Prostate gland (tissue), 2 donors: ENCODE measurements around the gene HCK.
"Not testable (repeated sequence)": the region's sequence is repeated elsewhere in the genome, so short reads cannot be mapped to it uniquely, and the experiment has no call there.

Experiments used
- CTCF ChIP-seq, 4 experiments: fragments of 200-600 bp in 2 of 4; fragments of 450-650 bp in 2 of 4; sonication (generic) in 2 of 4; IDR thresholded peaks; 1 replicate in 3 of 4; 2 replicates in 1 of 4; pipeline ENCODE4 v1.5.1; 2016 to 2019; ENCODE audit warnings: antibody characterized with exemption in 4 of 4, mild to moderate bottlenecking in 2 of 4, moderate library complexity in 2 of 4
- POLR2A ChIP-seq: fragments of 450-650 bp; IDR thresholded peaks from one replicate; pipeline ENCODE4 v1.6.1; 2016; ENCODE audit warnings: antibody characterized with exemption, mild to moderate bottlenecking
- POLR2AphosphoS5 ChIP-seq: sonication (generic); formaldehyde crosslinking; IDR thresholded peaks from one replicate; pipeline ENCODE4 v1.6.1; 2017; ENCODE audit warnings: antibody characterized with exemption

- TF ChIP-seq CTCF (IDR thresholded peaks at IDR 0.05); POLR2AphosphoS5; POLR2A: not testable (repeated sequence)
Observed at GRCh38 chr20:32116796-32117195, 64.8 kb downstream of the HCK start.
